Cortex of kidney (tissue), 1 donor: ENCODE results near the gene BAD.
"Not testable (repeated sequence)": the region's sequence is repeated elsewhere in the genome, so short reads cannot be mapped to it uniquely, and the experiment has no call there.

ENCODE experiments used
- DNase-seq: peaks from one replicate; lab custom pipeline; 2025; lab: John Stamatoyannopoulos, UW

BAD gene

GRCh38 chr11:64314805-64315561 is 30.5 kb upstream of the BAD start:
- no peak for DNase-seq

- no peak for DNase-seq
Measured at GRCh38 chr11:64314146-64314804, 29.8 kb upstream of the BAD start.

DNA sequence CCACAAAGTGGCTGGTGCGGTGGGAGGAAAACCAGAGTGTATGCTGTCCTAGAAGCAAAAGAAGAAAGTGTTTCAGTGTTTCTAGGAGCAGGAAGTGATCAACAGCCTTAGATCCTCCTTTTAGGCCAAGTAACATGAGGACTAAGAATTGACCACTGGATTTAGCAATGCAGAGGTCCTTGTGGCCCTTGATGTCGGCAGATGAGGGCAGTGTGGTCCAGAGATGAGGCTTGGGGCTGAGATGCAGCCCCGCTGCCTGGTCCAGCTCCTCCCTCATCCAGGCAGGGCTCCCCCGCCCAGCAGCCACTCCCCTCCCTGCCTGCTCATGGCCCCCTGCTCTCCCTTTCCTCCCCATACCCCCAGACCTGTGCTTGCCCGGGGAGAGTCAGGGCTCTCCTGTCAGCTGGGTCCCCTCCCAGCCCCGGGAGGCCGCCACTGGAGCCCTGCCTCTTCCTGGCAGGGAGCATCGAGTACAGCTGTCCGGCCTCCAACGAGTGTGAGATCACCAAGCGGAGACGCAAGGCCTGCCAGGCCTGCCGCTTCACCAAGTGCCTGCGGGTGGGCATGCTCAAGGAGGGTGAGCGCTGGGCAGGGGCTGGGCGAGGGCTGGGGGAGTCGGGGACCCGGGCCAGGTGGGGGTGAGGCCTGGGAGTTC is 29.2 kb upstream of the BAD start:
- no peak for DNase-seq

DNA sequence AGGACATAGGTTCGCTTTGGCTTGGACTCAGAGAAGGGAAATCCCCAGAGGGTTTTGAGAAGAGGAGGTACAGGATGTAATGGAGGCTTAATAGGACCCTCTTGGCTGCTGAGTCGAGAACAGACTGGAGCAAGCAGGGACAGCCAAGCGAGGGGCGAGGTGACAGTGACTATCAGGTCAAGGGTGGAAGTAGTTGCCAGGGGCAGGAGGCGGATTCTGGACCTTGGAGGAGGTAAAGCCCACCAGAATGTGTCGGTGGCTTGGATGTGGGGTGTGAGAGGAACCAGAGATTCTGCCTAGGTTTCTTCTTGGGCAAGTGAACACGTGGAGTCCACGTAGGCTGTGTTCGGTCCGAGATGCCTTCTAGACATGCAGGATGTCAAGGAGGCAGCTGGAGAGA is 28.5 kb upstream of the BAD start:
- no peak for DNase-seq

- not testable (repeated sequence) for DNase-seq
Measured at GRCh38 chr11:64307795-64308194, 23.3 kb upstream of the BAD start.

- DNase-seq = no peak
Measured at GRCh38 chr11:64306876-64307622, 22.6 kb upstream of the BAD start.

DNA sequence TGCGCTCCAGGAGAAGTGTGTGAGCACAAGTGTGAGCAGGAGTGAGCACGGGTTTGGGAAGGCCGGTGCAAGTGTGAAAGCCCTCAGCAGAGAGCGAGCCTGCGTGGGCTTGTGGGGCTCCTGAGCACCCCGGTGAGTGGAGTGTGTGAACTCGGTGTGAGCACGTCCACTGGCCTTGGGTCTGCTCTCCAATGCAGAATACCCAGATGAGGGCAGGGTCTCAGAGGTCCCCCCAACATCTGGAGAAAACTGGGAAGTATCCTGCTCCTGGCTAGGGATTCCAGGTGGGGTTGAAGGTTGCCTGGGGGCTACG is 22.1 kb upstream of the BAD start:
- DNase-seq = no peak

- no peak for DNase-seq
Measured at GRCh38 chr11:64305691-64306562, 21.5 kb upstream of the BAD start.

DNA sequence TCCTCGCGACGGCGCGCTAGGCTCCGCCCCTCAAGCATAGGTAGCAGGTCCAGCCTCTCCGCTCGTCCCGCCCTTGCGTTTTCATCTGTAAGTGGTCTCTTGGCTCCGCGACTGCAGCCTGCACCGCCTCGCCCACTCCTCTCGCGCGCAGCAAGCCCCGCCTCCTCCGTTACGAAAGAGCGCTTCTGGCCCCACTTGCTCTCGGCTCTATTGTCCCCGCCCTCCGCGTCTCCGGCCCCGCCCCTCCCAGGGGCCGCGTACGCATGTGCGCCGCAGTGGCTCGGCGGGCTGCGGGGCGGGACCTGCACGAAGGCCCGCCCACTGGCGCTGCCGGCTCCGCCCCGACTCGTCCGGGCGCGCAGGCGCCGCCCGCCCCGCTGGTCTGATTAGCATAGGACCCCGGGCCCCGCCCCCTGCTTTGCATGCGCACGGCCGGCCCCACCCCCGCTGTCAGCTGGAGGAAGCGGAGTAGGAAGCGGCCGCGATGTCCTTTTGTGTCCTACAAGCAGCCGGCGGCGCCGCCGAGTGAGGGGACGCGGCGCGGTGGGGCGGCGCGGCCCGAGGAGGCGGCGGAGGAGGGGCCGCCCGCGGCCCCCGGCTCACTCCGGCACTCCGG is 20.7 kb upstream of the BAD start, which contains the start of gene ESRRA:
Gene ESRRA, plus strand, starts transcription at position 450 of the 616 bp plus-strand sequence. CDS start 1,656 bp downstream, outside the sequence.
- peak; percentile 92 for DNase-seq

DNA sequence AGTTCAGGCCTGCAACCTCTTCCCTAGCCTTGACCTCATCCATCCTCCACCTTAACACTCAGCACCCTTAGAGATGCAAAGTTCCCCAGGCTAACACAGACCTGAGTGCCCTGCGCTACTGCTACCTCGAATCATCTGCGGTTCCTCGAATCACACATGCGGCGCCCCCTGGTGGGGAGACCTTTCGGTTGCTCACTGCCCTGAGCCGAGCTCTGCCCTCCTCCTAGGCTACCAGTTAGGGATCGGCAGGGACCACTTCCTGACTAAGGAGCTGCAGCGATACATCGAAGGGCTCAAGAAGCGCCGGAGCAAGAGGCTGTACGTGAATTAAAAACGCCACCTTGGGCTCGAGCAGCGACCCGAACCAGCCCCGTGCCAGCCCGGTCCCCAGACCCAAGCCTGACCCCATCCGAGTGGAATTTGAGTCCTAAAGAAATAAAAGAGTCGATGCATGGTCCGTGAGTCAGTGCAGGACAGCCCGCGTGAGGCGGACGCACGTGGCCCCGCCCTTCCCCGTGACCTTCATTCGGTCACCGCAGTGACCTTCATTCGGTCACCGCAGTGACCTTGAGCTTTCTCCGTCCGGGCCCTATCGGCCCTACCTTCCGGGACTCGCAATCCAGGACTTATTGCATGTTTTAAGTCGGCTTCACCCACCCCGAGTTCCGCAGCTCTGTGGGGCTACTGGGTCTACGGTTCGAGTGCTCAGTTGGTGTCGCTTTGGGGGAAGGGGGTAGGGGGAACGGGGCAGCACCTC is 20.0 kb upstream of the BAD start:
- no peak for DNase-seq

DNA sequence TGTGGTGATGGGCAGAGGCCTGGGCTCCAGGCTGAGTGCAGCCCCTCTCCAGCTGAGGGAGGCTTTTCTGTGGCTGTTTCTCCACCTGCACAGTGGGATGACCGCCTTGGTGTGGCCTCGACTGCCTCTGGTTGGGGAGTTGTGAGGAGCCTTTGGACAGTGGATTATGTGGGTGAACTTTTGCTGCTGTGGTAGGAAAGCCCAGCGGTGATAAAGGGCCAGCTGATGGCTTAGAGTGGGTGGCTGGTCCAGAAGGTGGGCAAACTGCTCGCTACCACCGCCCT is 19.5 kb upstream of the BAD start:
- no peak for DNase-seq

GRCh38 chr11:64303109-64304031 is 18.9 kb upstream of the BAD start:
- no peak for DNase-seq

DNA sequence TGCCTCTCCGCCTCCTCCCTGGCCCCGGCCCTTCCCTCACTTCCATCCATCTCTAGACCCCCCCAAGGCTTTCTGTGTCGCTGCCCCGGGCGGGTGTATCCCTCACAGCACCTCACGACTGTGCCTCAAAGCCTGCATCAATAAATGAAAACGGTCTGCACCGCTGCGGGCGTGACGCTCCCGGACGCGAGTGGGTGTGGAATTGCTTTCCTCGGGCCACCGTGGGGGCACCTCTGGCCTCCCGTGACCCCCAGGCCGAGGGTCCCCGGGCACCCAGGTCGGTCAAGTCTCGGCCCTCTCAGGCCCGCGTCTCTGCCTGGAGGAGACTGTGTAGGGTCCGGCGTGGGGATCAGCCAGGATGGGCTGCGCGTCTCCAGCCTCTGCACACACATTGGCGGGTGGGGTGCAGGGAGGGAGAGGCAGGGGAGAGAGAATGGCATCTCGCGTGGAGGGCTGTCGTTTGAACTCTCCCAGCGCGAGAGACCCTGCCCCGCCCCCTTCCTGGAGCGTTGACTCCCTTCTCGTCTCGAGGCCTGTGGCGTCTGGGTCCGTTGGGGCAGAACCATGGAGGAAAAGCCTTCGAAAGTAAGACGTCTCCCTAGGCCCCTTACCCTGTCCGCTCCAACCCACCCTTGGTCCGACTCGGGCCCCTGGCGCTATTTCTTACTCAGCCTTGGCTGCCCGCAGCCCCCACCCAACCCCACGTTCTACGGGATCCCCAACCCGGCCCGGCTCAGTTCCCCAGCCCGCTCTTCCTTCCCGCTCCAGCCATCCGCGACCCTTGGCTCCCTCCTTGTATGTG is 15.6 kb upstream of the BAD start, which contains the start of gene CATSPERZ:
Gene CATSPERZ, plus strand, starts transcription at position 512 of the 802 bp plus-strand sequence. Its CDS starts 53 bp downstream, at position 565.
- DNase-seq = no peak

GRCh38 chr11:64298966-64299846 is 14.7 kb upstream of the BAD start:
- DNase-seq = no peak

- no peak for DNase-seq
Measured at GRCh38 chr11:64297699-64298358, 13.4 kb upstream of the BAD start.

DNA sequence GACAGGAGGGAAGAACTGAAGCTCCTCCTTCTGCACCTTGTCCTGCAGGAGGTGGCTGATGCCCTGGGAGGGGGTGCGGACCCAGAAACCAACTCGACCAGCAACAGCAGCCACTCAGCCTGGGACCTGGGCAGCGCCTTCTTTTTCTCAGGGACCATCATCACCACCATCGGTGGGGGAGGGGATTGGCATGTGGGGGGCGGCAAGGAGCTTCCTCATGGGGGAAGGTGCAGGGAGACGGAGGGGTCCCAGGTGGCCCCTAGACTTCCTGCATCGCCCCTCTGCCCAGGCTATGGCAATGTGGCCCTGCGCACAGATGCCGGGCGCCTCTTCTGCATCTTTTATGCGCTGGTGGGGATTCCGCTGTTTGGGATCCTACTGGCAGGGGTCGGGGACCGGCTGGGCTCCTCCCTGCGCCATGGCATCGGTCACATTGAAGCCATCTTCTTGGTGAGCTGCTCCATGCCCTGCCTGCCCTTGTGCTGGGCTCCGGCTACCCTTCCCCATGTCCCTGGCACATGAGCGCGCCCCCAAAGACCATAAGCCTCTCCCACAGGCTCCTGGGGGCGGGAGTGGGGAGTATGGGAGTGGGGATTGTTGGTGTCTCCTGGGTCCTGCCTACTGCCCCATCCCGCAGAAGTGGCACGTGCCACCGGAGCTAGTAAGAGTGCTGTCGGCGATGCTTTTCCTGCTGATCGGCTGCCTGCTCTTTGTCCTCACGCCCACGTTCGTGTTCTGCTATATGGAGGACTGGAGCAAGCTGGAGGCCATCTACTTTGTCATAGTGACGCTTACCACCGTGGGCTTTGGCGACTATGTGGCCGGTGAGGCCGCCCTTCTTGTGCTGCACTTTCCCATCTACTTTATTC is 12.6 kb upstream of the BAD start:
- DNase-seq = no peak
